Progenitor cell of endocrine pancreas (in vitro differentiated cells): Measurements from ENCODE around the gene GKN2. TPM values are rescaled to one million over a fixed set of nuclear protein-coding genes. Genes with fewer than 3 reads are reported as not detected.

ENCODE experiments used
- DNase-seq: peaks from one replicate; pipeline ENCODE4 v3.0.0; 2021; ENCODE audit warnings: low spot score; ENCODE audit not compliant: unreplicated experiment
- H3K27ac Mint-ChIP-seq: 2 replicates; pipeline ENCODE4 v1.8.0; 2021; ENCODE audit warnings: mild to moderate bottlenecking, moderate library complexity, mixed read lengths
- H3K27me3 Mint-ChIP-seq: 2 replicates; pipeline ENCODE4 v1.8.0; 2021; ENCODE audit warnings: mixed read lengths
- H3K36me3 Mint-ChIP-seq: 2 replicates; pipeline ENCODE4 v1.8.0; 2022; ENCODE audit warnings: mixed read lengths; ENCODE audit not compliant: insufficient read depth
- H3K4me1 Mint-ChIP-seq: 2 replicates; pipeline ENCODE4 v1.8.0; 2021; ENCODE audit warnings: low read depth, mixed read lengths
- H3K4me3 Mint-ChIP-seq: 2 replicates; pipeline ENCODE4 v1.8.0; 2021; ENCODE audit warnings: low read depth, mild to moderate bottlenecking, moderate library complexity, mixed read lengths
- H3K9me3 Mint-ChIP-seq: 2 replicates; pipeline ENCODE4 v1.8.0; 2021; ENCODE audit warnings: low read depth, mixed read lengths
- total RNA-seq: library from RNA; stranded (reverse); gene quantifications from 2 replicates; pipeline ENCODE4 v1.2.1, GENCODE V29; 2021
- TF ChIP-seq, protein P1 (sequence below): fragments of 200-600 bp; sonication (generic); IDR thresholded peaks from one replicate; pipeline ENCODE4 v1.5.0; 2021; ENCODE audit warnings: antibody characterized with exemption, mild to moderate bottlenecking; ENCODE audit not compliant: unreplicated experiment

Gene GKN2
- total RNA-seq, 1 donor from 2014 or later: not detected

DNA sequence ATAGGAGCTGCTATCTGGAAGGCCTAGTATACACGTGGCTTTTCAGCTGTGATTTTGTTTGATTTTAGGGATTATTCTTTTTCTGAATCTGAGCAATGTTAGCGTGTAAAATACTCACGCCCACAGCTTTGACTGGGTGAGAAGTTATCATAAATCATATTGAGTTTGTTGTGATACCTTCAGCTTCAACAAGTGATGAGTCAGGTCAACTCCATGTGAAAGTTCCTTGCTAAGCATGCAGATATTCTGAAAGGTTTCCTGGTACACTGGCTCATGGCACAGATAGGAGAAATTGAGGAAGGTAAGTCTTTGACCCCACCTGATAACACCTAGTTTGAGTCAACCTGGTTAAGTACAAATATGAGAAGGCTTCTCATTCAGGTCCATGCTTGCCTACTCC is 21.6 kb upstream of the GKN2 start, which contains the start of gene GKN1:
Gene GKN1, plus strand, starts transcription at position 386 of the 400 bp plus-strand sequence. CDS start 42 bp downstream, outside the sequence.
- DNase-seq: no peak
- peaks cover 4% of the 10 kb centered on the region for H3K4me1 Mint-ChIP-seq
- no peak within 1 kb of the TSS for H3K27ac Mint-ChIP-seq
- TF ChIP-seq, protein P1, sequence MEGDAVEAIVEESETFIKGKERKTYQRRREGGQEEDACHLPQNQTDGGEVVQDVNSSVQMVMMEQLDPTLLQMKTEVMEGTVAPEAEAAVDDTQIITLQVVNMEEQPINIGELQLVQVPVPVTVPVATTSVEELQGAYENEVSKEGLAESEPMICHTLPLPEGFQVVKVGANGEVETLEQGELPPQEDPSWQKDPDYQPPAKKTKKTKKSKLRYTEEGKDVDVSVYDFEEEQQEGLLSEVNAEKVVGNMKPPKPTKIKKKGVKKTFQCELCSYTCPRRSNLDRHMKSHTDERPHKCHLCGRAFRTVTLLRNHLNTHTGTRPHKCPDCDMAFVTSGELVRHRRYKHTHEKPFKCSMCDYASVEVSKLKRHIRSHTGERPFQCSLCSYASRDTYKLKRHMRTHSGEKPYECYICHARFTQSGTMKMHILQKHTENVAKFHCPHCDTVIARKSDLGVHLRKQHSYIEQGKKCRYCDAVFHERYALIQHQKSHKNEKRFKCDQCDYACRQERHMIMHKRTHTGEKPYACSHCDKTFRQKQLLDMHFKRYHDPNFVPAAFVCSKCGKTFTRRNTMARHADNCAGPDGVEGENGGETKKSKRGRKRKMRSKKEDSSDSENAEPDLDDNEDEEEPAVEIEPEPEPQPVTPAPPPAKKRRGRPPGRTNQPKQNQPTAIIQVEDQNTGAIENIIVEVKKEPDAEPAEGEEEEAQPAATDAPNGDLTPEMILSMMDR: no peak
- H3K4me3 Mint-ChIP-seq: no peak within 1 kb of the TSS
- peaks cover 6% of the 10 kb centered on the region for H3K27me3 Mint-ChIP-seq
- no peaks in the 10 kb centered on the region for H3K9me3 Mint-ChIP-seq
- H3K36me3 Mint-ChIP-seq: no peaks in the 10 kb centered on the region

DNA sequence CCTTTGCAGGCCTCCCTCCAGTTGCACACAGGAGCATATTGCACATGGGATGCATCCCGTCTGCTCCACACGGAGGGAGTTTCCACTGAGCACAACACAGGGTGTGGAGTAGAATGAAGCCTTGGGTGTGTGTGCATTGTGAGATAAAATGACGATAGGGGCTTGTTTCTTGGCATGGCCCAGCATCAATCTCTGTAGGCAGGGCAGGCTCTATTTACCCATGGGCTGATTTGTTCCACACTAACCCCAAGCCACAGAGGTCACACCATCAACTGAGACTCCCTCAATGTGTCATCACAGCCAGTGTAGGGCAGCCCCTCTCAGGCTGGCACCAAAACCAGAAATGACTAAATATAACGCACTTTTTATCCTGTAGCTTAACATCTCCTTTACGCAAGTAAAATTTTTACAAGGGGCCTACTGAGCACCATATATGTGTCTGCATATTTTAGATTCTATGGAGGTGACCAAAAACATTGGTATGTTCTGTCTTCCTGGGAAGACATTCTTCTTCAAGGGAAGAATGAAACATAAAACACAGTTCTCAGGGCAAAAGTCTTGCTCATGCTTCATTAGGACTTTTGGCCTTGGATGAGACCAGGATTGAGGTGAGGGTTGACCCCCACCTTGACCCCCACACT is 19.0 kb upstream of the GKN2 start:
- H3K4me1 Mint-ChIP-seq: peaks cover 4% of the 10 kb centered on the region
- H3K4me3 Mint-ChIP-seq: no peak overlapping the region
- no peak overlapping the region for H3K27ac Mint-ChIP-seq
- DNase-seq: no peak
- peaks cover 11% of the 10 kb centered on the region for H3K27me3 Mint-ChIP-seq
- TF ChIP-seq, protein P1: no peak
- H3K36me3 Mint-ChIP-seq: no peaks in the 10 kb centered on the region
- H3K9me3 Mint-ChIP-seq: no peaks in the 10 kb centered on the region

DNA sequence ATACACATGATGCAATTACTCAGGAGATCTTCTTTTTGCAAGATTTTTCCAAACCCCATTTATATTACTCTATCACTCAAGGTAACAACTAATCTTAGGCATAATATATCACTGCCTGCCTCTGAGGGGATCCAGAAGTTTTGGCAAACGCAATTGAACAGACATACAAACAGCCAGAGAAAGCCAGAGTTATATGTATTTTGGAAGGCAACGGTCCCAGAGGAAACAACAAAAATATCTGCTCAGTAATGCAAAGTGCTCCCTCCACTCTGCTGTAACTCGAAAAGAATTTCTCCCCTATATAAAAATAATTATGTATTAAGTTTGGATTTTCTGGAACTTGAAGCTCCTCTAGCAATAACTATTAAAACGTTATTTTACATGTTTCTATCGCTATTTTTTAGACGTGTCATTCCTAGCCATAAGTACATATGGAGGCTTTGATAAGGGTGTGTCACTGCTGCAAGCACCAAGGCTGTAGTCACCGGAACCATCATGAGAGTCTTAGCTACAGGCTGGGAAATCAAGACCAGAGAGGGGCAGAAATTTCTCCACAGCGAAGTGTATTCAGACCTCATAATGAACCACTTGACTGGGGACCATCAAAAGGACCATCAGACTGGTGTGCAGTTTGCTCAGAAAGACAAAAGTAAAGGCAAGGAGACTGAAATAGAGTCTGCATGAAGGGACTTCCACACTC is 18.0 kb upstream of the GKN2 start:
- peaks cover 4% of the 10 kb centered on the region for H3K4me1 Mint-ChIP-seq
- no peak overlapping the region for H3K4me3 Mint-ChIP-seq
- H3K9me3 Mint-ChIP-seq: no peaks in the 10 kb centered on the region
- H3K27ac Mint-ChIP-seq: no peak overlapping the region
- TF ChIP-seq, protein P1: no peak
- no peak for DNase-seq
- peaks cover 14% of the 10 kb centered on the region for H3K27me3 Mint-ChIP-seq
- no peaks in the 10 kb centered on the region for H3K36me3 Mint-ChIP-seq

DNA sequence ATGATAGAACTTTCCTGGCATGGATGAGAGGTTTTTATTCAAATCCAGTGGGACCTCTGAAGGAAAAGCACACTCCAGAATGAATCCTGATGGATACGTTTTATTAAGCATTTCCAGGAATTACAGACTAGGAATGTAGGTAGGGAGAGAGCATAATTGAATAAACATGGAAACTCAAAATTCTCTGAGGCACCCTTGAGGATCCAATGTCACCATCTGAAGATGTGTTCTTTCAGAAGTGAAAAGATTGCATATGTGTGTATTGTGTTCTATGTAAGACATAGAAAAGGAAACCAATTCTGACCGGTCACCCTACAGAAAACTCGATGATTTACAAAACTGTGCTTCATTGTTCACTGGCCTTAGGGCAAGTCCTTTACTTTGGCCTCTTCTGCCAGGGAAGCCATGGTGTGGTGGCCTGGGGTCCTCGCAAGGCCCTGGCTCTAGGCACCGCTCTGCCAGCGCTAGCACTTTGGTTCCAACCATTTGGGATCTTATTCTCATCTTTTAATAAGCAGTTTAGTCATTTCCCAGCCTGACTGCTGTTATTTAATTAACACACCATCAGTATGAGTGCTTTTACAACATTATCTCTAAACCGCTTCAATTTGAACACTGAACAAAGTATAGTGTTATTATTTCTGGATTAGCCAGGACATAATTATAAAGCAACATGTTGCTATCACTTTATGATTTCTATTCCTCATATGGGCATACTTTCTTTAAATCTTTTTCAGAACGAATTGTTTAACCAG is 17.2 kb upstream of the GKN2 start:
- Mint-ChIP-seq H3K27me3 (peaks cover 14% of the 10 kb centered on the region), H3K36me3 (no peaks in the 10 kb centered on the region), H3K27ac (no peak overlapping the region), H3K4me3 (no peak overlapping the region), H3K4me1 (peaks cover 4% of the 10 kb centered on the region), H3K9me3 (no peaks in the 10 kb centered on the region)
- no peak for DNase-seq
- TF ChIP-seq, protein P1: no peak

DNA sequence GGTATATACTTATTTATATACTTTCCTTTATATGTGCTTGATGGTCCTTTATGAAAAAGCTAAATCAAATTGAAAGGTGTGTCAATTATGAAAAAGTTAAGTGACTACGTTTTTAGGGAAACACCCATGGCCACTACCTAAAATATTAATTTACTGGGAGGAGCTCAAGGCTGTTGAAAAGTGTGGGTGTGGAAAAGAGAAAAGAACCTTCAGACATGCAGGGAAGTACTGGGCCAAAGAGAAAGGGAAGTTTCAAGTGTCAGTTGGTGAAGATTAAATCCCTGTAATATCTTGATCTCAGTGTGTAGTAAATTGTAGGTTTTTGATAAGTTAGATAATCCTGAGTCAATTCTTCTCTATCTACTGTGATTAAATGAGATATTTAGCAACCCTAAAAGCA is 15.5 kb upstream of the GKN2 start:
- H3K27me3 Mint-ChIP-seq: peaks cover 14% of the 10 kb centered on the region

More for the DNA sequence above, 15.5 kb upstream of the GKN2 start:
- Mint-ChIP-seq H3K36me3 (no peaks in the 10 kb centered on the region), H3K4me1 (peaks cover 4% of the 10 kb centered on the region), H3K4me3 (no peak overlapping the region), H3K27ac (no peak overlapping the region), H3K9me3 (no peaks in the 10 kb centered on the region)
- no peak for DNase-seq
- TF ChIP-seq, protein P1: no peak
